Measurements from ENCODE around the gene GPR146. TPM values are rescaled to one million over a fixed set of nuclear protein-coding genes. Genes with fewer than 3 reads are reported as not detected.

The GPR146 gene
- total and polyA plus RNA-seq, 2 of the 8 experiments (the other 6 are each of a cell fraction or from before 2014, with no cell fraction given): 1.8 to 2.7 TPM

DNA sequence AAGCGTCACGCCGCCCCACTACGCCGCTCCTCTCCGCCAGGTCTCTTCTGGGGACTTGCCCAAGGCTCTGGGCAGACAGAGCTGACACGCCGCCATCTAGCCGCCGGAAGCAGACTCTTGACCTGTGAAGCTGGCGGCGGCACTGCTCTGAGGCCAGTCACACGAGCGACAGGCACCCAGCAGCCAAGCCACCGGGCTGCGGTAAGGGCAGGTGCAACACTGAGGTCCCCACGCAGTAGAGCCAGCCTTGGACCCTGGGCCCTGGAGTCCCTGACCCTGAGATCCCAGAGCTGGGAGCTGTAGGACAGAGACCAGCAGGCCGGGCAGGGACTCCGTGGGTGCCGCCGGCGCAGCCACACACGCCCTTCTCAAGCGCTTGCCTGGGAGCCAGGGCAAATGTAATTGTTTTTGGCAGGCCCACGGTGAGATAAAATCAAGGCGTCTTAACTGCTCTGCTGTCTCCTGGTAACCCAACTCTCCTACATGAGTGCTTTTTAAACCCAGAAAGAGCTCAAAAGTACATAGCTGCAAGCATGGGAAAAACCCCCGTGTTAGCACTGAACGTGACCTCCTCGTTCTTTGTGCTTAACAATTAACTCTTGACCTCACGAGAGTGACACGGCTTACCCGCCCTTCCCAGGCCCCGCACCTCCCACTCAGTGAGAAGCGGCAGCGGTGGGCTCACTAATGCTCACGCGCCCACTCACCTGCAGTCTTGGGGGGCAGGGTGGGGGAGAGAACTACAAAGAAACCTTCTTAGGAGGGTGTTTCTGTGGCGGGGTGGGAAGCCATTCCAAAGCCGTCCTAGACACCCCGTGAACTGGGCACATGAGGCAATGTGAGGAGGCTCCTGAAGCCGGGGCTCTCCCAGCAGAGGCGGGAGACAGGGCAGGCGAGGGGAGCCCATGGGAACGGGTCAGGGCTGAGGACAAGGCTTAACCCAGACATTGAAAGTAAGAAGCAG lies 52.1 kb downstream of the GPR146 start:
- H3K56ac ChIP-seq (replicated peaks; ENCODE audit: insufficient read length, low read depth, low read length): no peak overlapping the region
- no peak overlapping the region for H2AFZ ChIP-seq (ENCODE audit: low read length)
- H3K14ac ChIP-seq (ENCODE audit: insufficient read length): no peak overlapping the region
- peaks cover 18% of the 10 kb centered on the region for H3K79me1 ChIP-seq (ENCODE audit: low read depth, low read length)
- H3K9me3 ChIP-seq (ENCODE audit: insufficient read depth in 2 of 2, low read depth in 1 of 2, low read length in 1 of 2): no peaks in the 10 kb centered on the region
- H3K36me3 ChIP-seq (ENCODE audit: control insufficient read depth in 2 of 4, insufficient read depth in 4 of 4, low read length in 3 of 4): peaks cover 0 to 4% (median 0%) of the 10 kb centered on the region in 4 experiments; a peak in 3 of 8 replicates
- no peak overlapping the region for H3K23ac ChIP-seq (ENCODE audit: insufficient read length)
- H3K18ac ChIP-seq (ENCODE audit: extremely low read depth, low read length): no peak overlapping the region
- POLR2A ChIA-PET (ENCODE audit: partially characterized antibody): interaction anchor here (0.6 to 1.4 kb wide), 2 partner anchors 8 to 69 kb away, joined by 3 to 5 read pairs; no protein-coding TSS in a partner anchor
- peak overlapping the region; percentile 89 for H4K8ac ChIP-seq (ENCODE audit: extremely low read depth, insufficient read depth, low read length)
- no peak overlapping the region for H2BK120ac ChIP-seq (replicated peaks; ENCODE audit: low read depth, low read length)
- no peak overlapping the region for H2BK15ac ChIP-seq (ENCODE audit: low read length)
- no peak overlapping the region for H2BK20ac ChIP-seq (ENCODE audit: low read length)
- H3K27me3 ChIP-seq (replicated peaks in 1 of 4; ENCODE audit: control insufficient read depth in 3 of 4, extremely low read depth in 1 of 4, insufficient read depth in 3 of 4, low read length in 3 of 4): no peaks in the 10 kb centered on the region
- H3K4me1 ChIP-seq (replicated peaks in 1 of 4; ENCODE audit: control insufficient read depth in 3 of 4, insufficient read depth in 4 of 4, low read length in 3 of 4): no peaks in the 10 kb centered on the region; a peak in 1 of 7 replicates
- no peak overlapping the region; the same call in 1 of the 2 replicates for H3K27ac ChIP-seq (ENCODE audit: low read depth, low read length)
- H4K20me1 ChIP-seq (replicated peaks in 1 of 2; ENCODE audit: control insufficient read depth in 1 of 2, insufficient read depth in 2 of 2, low read length in 2 of 2): peaks cover 5 to 22% of the 10 kb centered on the region in 2 experiments
- H3K79me2 ChIP-seq (ENCODE audit: control insufficient read depth in 1 of 2, insufficient read depth in 2 of 2, low read length in 2 of 2): peaks cover 0 to 7% of the 10 kb centered on the region in 2 experiments; a peak in 1 of 4 replicates
- no peak overlapping the region for H4K5ac ChIP-seq (ENCODE audit: insufficient read length, low read depth, low read length)
- no peak overlapping the region for H2BK12ac ChIP-seq (ENCODE audit: low read depth, low read length)
- no peak overlapping the region for H3K9ac ChIP-seq (replicated peaks in 1 of 4; ENCODE audit: extremely low read depth in 1 of 4, low read depth in 3 of 4, low read length in 3 of 4)
- DNase-seq (ENCODE audit: low read depth in 1 of 2, low spot score in 2 of 2): no peak
- no peak overlapping the region for H3K4ac ChIP-seq (replicated peaks; ENCODE audit: insufficient read length, low read depth, low read length)
- H3K4me3 ChIP-seq (ENCODE audit: extremely low read depth in 1 of 4, insufficient read depth in 2 of 4, low read depth in 3 of 4, low read length in 4 of 4): no peak overlapping the region
- H3K23me2 ChIP-seq (ENCODE audit: low read depth, low read length): no peaks in the 10 kb centered on the region
- H4K91ac ChIP-seq (replicated peaks; ENCODE audit: insufficient read length, low read length): no peak overlapping the region
- H3K4me2 ChIP-seq (ENCODE audit: insufficient read depth in 1 of 2, low read depth in 2 of 2, low read length in 2 of 2): no peak overlapping the region
- WGBS, 2 experiments (ENCODE audit: extremely low coverage in 1 of 2, insufficient coverage in 1 of 2, insufficient read length in 1 of 2, insufficient replicate concordance in 2 of 2, low coverage in 1 of 2, low lambda C conversion rate in 2 of 2, missing lambda C conversion rate in 1 of 2): 89% methylated on average over 40 of the region's 44 CpGs; no CpG with 5 or more reads in 1 of the 2 experiments
- no peak for FAIRE-seq
- CTCF ChIA-PET (ENCODE audit: partially characterized antibody): interaction anchor here (0.5 to 5.6 kb wide), 7 partner anchors 9 to 159 kb away, joined by 3 to 21 read pairs (median 3); partner anchors contain the start of gene GPER1
- peak overlapping the region; percentile 56 for H2BK5ac ChIP-seq (ENCODE audit: low read depth, low read length)
- no peak overlapping the region for H2AK5ac ChIP-seq (ENCODE audit: low read depth, low read length)
- TF ChIP-seq HDAC2 (IDR thresholded peaks at IDR 0.05; ENCODE audit: borderline replicate concordance in 1 of 2, low read depth in 2 of 2, low read length in 2 of 2) (no peak), USF2 (IDR thresholded peaks at IDR 0.05; ENCODE audit: low read length) (no peak), POLR2A (IDR thresholded peaks at IDR 0.05; ENCODE audit: control extremely low read depth in 1 of 2, low read depth in 2 of 2, low read length in 2 of 2) (no peak), RFX5 (IDR thresholded peaks at IDR 0.05; ENCODE audit: borderline replicate concordance, low read depth, low read length) (no peak), ZNF274 (IDR thresholded peaks at IDR 0.05; ENCODE audit: borderline replicate concordance, extremely low read depth, low read length) (no peak), GABPA (IDR thresholded peaks at IDR 0.05; ENCODE audit: borderline replicate concordance, insufficient read depth, low read length) (no peak), NANOG (IDR thresholded peaks at IDR 0.05; ENCODE audit: insufficient read depth, low read depth, low read length, poor library complexity, severe bottlenecking) (no peak), KDM4A (IDR thresholded peaks at IDR 0.05; ENCODE audit: low read depth, low read length, severe bottlenecking) (no peak), SP4 (IDR thresholded peaks at IDR 0.05; ENCODE audit: low read length) (no peak), ASH2L (IDR thresholded peaks at IDR 0.05; ENCODE audit: low read length) (no peak)

Data from H1 (cell line).